Endothelial cell of umbilical vein (primary cell): Measurements from ENCODE around the gene PDLIM5.

Source experiments
- EZH2 ChIP-seq: IDR thresholded peaks from 2 replicates; pipeline ENCODE4 v1.6.1; 2012; ENCODE audit warnings: borderline replicate concordance, low read depth, mild to moderate bottlenecking, moderate library complexity, low read length, inconsistent platforms; ENCODE audit not compliant: severe bottlenecking
- FOS ChIP-seq: IDR thresholded peaks from 2 replicates; pipeline ENCODE4 v1.6.1; 2011; ENCODE audit warnings: mild to moderate bottlenecking, low read length, moderate library complexity, borderline replicate concordance; ENCODE audit not compliant: insufficient read depth
- GATA2 ChIP-seq: IDR thresholded peaks from 2 replicates; pipeline ENCODE4 v1.7.0; 2011; ENCODE audit warnings: low read depth, mild to moderate bottlenecking, moderate library complexity, mixed read lengths, low read length; ENCODE audit not compliant: insufficient read length, insufficient read depth
- JUN ChIP-seq: IDR thresholded peaks from 2 replicates; pipeline ENCODE4 v1.6.1; 2011; ENCODE audit warnings: borderline replicate concordance, low read depth; ENCODE audit not compliant: insufficient read length, insufficient read depth
- MYC ChIP-seq: IDR thresholded peaks from one replicate; pipeline ENCODE4 v1.6.1; 2011; ENCODE audit warnings: mild to moderate bottlenecking, low read depth, low read length
- POLR2A ChIP-seq: IDR thresholded peaks from 2 replicates; pipeline ENCODE4 v1.6.1; 2012; ENCODE audit warnings: low read depth, mild to moderate bottlenecking, control low read depth, low read length
- POLR2AphosphoS5 ChIP-seq: IDR thresholded peaks from 2 replicates; pipeline ENCODE4 v1.6.1; 2012; ENCODE audit warnings: low read depth, mild to moderate bottlenecking, control low read depth, low read length, moderate library complexity; ENCODE audit not compliant: insufficient read depth
- TF ChIP-seq, protein P1 (sequence below), 2 donors: IDR thresholded peaks; 1 replicate in 1 of 2; 2 replicates in 1 of 2; pipeline ENCODE4 v1.5.1; 2011; ENCODE audit warnings: low read length in 2 of 2, mild to moderate bottlenecking in 2 of 2, moderate library complexity in 2 of 2, control low read depth in 1 of 2, inconsistent platforms in 1 of 2, low read depth in 1 of 2; ENCODE audit not compliant: insufficient read depth in 1 of 2; ENCODE audit errors: extremely low read depth in 1 of 2
- TF ChIP-seq, protein P2 (sequence below): IDR thresholded peaks from 2 replicates; pipeline ENCODE4 v1.6.1; 2011; ENCODE audit not compliant: insufficient read depth, insufficient read length

DNA sequence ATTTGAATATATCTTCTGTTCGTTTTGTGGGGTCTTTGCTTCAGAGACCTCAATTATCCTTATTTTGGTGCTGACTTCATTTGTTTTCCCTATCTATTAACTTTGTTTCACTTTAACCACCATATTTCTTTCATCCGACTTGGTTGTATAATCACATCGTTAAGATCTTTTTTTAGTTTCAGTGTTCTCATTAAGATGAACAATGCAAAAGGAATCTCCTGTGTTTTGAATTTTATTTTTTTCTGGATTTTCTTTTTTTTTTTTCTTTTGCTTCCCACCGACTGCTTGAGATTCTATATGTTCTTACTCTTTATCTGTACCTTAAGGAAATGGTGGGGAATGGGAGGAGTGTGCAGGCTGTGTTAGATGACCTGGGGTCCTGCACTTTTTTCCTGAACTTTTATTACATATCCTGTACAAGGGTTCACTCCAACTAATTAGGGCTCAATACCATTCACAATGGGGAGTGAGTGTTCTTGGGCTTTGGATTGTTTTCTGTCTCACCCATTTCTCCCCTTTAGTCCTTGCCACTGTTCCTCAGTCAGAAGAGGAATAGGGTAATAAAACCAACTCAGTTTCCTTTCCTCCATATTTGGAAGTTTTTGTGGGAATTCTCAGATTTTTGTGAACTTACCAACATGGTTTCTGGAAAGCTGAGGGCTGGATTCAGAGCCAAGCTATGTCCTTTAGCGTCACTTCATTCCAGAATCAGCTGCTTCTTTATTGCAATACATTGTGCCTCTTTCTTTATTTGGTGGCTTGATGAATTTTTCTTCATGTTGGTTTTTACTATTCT lies 262.8 kb downstream of the PDLIM5 start:
- TF ChIP-seq, protein P1, sequence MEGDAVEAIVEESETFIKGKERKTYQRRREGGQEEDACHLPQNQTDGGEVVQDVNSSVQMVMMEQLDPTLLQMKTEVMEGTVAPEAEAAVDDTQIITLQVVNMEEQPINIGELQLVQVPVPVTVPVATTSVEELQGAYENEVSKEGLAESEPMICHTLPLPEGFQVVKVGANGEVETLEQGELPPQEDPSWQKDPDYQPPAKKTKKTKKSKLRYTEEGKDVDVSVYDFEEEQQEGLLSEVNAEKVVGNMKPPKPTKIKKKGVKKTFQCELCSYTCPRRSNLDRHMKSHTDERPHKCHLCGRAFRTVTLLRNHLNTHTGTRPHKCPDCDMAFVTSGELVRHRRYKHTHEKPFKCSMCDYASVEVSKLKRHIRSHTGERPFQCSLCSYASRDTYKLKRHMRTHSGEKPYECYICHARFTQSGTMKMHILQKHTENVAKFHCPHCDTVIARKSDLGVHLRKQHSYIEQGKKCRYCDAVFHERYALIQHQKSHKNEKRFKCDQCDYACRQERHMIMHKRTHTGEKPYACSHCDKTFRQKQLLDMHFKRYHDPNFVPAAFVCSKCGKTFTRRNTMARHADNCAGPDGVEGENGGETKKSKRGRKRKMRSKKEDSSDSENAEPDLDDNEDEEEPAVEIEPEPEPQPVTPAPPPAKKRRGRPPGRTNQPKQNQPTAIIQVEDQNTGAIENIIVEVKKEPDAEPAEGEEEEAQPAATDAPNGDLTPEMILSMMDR (IDR thresholded peaks at IDR 0.05; ENCODE audit: extremely low read depth in 1 of 2, insufficient read depth in 1 of 2, low read depth in 1 of 2, low read length in 2 of 2): no peak
- TF ChIP-seq POLR2A (no peak), POLR2AphosphoS5 (no peak), EZH2 (no peak), MYC (no peak), JUN (no peak), FOS (no peak), GATA2 (no peak)
- TF ChIP-seq, protein P2, sequence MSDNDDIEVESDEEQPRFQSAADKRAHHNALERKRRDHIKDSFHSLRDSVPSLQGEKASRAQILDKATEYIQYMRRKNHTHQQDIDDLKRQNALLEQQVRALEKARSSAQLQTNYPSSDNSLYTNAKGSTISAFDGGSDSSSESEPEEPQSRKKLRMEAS: no peak
